Activated CD4-positive, CD25-positive, alpha-beta regulatory T cell treated with anti-CD3 and anti-CD28 coated beads, Interleukin-2, amount 50 U/mL, for 72 hours (primary cell): ENCODE data around the gene RNASE7.

Experiments
- DNase-seq: peaks from one replicate; pipeline ENCODE4 v3.0.0; 2021

RNASE7 gene

DNA sequence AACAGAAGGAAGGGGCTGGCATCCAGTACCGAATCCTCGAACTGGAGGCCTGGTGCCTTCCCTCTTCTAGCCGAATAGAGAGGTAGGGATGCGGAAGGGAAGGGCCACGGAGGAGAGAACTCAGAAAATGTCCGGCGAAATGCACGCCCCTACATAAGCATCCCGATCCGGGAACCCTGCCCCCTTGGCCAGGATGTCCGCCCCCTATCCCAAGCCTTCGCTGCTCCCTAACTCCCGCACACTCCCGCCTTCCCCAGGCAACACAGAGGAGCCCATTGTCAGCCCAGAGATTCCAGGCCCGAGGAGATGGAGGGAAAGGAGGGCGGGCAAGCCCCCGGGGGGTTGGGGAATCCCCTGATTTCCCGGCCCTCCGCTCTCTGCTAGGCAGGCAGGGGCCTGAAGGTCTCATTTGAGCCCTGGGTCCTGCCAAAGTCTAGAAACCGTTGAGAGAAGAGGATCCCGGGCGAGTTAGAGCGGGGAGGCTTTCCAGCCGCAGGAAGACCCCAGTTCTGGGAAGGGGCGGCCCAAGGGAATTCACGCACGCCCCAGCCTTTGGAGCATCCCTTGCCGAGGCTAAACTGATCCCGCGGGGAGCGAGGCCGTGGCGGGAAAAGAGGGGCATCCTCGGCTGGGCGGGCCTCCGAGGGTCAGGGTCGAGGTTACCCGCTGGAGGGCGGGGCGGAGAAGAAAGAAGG is 27.4 kb downstream of the RNASE7 start:
- DNase-seq = no peak

DNA sequence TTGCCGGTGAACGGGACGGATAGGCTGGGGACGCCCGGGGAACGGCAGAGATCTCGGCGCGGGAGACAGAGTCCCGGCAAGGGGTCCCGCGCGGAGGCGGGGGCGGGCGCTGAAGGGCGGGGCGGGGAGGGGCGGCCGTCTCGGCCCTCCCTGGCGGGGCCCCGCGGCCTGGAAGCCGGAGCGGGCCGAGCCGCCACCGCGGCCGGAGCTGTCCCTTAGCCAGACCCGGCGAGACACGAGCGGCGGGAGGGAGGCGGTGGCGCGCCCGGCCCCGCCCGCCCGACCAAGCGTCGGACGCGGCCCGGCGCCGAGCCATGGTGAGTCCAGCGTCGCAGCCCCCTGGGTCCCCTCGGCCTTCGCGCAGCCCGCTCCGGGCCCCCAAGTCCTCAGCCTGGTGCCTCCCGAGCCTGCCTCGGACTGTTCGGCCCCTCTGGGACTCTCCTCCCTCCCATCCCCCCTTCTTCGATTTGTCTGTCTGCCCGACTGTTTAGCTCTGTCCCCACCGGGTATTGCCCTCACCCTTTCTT is 28.0 kb downstream of the RNASE7 start, which contains the start of gene ARHGEF40:
Gene ARHGEF40, plus strand, starts transcription at position 222 of the 527 bp plus-strand sequence. Its CDS starts 93 bp downstream, at position 315.
- DNase-seq = no peak

DNA sequence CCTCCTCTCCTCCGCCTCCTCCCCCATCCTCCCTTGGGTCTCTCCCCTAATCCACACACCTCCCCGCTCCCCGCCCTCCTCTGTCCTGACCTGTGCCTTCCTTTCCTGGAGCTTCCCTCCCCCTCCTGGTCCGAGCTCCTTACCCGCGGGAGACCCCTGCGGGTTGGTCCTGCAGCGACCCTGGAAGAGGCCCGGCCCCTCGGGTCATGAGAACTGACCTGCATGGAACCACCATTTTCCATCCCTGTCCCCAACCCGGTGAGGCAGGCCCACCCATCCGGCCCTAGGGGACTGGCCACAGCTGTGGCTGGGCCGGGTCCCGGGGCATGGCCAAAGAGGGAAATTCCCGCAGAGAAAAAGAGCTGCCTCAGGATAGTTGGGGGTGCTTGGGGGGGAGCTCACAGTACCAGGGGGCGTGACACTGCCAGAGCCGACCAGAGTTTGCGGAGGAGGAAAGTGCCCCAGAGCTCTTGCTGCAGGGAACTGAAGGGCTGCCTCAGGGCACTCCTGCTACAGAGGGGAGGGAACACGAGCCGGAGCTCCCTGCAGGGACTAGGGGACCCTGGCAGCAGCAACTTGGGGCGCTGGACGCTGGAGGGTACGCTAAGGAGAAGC is 28.6 kb downstream of the RNASE7 start:
- no peak for DNase-seq

DNA sequence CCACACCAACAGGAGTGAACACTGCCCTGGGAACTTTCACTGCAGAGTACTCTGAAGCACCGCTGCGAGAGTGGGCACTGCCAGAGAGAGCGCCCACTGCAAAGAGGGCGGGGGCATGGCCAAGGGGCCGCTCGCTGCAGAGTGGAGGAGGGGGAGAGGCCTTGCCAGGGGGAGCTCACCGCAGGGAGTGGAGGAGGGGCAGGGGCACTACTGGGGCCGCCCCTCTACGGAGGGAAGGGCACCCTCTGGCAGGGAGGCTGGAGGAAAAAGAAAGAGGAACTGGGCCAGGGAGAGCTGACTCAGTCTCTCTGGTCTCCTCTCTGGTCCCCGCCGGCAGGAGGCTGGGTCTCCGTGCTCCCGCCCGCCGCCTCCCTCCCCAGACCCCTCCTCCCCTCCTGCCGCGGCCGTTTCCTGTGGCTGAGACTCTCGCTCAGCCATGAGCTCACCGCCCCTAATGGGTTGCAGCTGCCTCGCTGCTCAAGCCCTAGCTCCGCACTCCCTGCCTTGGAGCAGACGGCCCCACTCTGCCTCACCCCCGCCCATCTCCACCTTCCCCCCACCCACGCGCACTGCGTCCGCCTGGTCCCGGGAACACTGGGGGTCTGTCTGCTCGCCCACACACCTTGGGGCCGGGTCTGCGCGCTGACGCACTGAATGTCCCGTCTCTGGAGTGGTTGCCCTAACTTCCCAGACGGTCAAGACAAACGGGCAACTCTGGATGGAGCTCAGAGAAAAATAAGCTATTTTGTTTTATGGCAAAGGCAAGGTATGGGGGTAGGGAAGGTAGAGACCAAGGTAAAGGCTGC is 29.3 kb downstream of the RNASE7 start:
- no peak for DNase-seq

DNA sequence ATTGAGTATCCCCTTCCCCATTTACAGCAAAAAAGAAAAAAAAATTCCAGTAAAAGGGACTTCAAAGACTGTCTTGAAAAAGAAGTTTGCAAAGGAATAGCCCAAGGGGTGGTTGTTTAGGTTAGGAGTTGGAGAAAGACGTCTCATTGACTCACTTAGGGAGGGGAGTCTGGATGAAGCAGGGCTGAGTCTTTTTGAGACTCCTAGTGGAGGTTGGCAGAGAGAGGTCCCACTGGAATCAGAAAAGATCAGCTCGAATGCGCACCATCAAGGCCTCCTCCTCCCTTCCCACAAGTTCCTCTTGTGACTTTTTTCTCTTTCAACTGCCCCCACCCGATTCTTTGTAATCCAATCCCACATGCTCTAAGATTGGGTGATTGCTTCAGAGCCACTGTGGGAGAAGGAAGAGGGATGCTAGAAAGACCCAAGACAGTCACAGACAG is 29.9 kb downstream of the RNASE7 start:
- no peak for DNase-seq

DNA sequence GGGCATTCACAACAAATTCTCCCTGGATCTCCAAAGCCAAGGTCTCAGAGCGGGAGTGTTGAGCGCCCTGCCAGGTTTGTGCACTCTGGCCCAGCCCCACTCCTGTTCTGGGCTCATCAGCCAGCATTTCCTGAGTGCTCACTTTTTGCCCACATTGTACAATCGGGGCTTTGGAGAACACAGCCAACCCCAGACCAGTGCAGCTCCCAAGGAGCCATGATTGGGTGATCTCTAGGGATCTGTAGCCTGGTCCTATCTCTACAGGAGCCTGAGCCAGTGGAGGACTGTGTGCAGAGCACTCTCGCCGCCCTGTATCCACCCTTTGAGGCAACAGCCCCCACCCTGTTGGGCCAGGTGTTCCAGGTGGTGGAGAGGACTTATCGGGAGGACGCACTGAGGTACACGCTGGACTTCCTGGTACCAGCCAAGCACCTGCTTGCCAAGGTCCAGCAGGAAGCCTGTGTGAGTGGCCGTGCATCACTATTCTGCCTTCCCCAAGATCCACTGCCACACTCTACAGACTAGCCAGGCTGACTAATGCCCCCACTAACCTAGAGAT is 30.7 kb downstream of the RNASE7 start:
- no peak for DNase-seq

DNA sequence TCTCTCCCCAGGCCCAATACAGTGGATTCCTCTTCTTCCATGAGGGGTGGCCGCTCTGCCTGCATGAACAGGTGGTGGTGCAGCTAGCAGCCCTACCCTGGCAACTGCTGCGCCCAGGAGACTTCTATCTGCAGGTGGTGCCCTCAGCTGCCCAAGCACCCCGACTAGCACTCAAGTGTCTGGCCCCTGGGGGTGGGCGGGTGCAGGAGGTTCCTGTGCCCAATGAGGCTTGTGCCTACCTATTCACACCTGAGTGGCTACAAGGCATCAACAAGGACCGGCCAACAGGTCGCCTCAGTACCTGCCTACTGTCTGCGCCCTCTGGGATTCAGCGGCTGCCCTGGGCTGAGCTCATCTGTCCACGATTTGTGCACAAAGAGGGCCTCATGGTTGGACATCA is 31.8 kb downstream of the RNASE7 start:
- DNase-seq = no peak

DNA sequence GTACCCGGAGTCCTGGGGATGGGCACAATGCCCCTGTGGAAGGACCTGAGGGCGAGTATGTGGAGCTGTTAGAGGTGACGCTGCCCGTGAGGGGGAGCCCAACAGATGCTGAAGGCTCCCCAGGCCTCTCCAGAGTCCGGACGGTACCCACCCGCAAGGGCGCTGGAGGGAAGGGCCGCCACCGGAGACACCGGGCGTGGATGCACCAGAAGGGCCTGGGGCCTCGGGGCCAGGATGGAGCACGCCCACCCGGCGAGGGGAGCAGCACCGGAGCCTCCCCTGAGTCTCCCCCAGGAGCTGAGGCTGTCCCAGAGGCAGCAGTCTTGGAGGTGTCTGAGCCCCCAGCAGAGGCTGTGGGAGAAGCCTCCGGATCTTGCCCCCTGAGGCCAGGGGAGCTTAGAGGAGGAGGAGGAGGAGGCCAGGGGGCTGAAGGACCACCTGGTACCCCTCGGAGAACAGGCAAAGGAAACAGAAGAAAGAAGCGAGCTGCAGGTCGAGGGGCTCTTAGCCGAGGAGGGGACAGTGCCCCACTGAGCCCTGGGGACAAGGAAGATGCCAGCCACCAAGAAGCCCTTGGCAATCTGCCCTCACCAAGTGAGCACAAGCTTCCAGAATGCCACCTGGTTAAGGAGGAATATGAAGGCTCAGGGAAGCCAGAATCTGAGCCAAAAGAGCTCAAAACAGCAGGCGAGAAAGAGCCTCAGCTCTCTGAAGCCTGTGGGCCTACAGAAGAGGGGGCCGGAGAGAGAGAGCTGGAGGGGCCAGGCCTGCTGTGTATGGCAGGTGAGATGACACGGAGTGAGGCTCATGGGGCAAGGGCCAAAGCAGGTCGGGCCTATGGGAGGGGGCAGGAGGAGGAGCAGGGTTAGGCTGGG is 32.5 kb downstream of the RNASE7 start:
- no peak for DNase-seq

DNA sequence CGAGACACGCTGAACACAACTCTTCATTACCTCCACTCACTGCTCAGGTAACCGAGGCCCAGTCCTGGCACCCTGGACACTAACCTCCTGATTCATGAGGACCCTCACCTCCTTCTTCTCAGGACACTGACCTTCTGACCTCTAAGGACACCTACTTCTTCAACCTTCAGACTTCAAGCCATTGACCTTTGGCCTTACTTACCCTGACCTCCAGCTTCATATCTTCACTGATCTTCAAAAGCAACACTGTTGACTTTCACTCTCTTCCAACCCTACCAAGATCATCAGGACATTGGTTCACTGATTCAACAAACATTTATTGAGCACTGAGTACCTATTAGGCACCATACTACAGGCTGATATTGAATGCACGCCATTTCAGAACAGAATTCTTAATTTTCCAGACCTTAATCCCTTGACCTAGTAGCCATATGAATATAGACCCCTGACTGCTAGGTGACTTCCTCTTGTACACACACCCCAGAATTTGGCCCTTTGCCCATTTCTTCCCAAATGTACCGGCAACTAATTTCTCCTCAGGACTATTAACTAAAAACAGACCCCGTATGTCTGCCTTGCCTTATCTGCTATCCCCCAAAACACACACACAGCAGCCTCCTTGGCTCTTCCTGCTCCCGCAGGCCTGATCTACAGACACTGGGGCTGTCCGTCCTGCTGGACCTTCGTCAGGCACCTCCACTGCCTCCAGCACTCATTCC is 33.7 kb downstream of the RNASE7 start:
- no peak for DNase-seq

DNA sequence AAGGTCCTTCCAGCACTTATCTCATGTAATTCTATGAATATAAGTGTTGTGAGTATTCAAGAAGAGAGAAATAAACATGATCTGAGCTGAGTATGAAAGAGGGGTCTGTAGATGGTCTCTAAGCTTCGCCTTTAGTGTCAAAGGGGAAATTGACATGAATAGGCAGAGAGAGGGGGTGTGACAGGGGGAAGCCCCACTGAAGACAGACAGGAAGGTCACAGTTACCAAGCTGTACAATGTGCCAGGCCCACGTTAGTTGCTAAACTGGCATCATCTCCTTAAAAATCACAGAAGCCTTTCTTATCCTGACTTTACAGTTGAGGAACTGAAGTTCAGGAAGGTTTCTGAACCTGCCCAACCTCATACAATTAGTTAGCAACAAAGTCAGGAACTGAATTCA is 35.5 kb downstream of the RNASE7 start:
- DNase-seq = no peak

DNA sequence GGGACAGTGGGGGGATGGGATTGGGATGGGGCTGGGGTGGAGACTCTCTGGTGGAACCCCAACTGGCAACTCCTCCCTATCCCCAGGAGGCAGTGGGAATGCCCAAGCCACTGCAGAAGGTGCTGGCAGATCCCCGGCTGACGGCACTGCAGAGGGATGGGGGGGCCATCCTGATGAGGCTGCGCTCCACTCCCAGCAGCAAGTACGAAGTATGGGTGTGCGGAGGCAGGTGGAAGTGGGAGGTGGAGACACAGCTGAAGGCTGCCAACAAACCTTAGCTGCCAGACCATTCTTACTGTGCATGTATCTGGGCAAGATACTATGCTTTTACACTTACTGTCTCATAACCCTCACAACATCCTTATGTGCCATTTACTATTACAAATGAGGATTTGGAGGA is 36.1 kb downstream of the RNASE7 start:
- DNase-seq = no peak

DNA sequence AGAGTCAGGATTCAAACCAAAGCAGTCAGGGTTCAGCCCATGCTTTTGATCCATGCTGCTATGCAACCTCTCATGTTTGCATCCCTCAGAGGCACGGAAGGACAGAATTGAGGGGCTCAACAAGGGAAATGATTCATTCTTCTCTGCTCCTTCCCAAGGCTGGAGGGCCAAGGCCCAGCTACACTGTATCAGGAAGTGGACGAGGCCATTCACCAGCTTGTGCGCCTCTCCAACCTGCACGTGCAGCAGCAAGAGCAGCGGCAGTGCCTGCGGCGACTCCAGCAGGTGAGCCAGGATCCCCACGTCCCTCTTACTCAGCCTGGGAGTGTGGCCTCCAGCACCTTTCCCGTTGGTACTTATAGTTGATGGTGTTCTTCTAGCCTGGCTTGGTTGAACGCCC is 36.6 kb downstream of the RNASE7 start:
- DNase-seq = no peak

DNA sequence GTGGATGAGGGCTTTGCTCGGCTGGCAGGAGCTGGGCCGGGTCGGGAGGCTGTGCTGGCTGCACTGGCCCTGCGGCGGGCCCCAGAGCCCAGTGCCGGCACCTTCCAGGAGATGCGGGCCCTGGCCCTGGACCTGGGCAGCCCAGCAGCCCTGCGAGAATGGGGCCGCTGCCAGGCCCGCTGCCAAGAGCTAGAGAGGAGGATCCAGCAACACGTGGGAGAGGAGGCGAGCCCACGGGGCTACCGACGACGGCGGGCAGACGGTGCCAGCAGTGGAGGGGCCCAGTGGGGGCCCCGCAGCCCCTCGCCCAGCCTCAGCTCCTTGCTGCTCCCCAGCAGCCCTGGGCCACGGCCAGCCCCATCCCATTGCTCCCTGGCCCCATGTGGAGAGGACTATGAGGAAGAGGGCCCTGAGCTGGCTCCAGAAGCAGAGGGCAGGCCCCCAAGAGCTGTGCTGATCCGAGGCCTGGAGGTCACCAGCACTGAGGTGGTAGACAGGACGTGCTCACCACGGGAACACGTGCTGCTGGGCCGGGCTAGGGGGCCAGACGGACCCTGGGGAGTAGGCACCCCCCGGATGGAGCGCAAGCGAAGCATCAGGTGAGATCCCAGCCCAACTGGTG is 39.5 kb downstream of the RNASE7 start:
- no peak for DNase-seq

DNA sequence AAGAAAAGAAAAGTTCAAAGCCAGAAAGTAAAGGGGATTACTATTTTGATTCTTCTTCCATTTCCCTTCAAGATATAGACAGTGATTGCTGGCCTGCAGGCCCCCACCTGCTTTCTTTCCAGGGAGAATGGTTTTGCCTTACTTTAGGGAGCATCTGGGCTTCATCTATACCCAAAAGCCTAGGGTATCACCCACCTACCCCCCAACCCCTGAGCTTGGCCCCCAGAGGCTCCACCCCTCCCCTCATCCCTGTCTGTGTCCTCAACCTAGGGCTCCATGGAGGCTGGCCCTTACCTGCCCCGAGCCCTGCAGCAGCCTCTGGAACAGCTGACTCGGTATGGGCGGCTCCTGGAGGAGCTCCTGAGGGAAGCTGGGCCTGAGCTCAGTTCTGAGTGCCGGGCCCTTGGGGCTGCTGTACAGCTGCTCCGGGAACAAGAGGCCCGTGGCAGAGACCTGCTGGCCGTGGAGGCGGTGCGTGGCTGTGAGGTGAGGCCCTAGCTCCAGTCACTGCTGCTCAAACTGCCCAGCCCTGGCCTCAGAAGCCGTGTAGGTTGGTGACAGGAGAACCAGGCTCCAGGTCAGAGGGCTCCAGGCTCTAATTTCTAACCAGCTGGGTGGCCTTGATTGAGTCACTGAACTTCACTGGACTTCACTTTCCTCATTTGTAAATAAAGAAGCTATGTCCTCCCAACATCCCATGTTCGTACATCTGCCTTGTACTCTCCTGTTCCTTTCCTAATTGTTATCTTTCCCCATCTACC is 41.6 kb downstream of the RNASE7 start:
- no peak for DNase-seq

DNA sequence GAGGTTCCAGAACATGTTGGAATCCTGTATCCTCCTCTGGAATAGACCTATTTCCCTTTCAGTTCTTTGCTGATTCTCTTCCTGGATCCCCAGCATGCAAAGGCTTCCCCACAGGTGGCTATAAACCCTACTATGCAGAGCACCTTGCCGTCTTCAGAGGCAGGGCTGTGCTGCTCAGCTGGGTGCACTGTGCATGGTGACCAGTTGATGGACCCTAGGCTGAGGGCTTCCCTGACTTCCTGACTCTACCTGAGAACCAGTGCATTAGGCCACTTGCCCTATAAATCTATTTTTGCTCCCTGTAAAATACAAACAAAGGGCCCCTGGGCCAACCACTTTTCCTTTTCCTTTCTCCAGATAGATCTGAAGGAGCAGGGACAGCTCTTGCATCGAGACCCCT is 42.2 kb downstream of the RNASE7 start:
- no peak for DNase-seq

DNA sequence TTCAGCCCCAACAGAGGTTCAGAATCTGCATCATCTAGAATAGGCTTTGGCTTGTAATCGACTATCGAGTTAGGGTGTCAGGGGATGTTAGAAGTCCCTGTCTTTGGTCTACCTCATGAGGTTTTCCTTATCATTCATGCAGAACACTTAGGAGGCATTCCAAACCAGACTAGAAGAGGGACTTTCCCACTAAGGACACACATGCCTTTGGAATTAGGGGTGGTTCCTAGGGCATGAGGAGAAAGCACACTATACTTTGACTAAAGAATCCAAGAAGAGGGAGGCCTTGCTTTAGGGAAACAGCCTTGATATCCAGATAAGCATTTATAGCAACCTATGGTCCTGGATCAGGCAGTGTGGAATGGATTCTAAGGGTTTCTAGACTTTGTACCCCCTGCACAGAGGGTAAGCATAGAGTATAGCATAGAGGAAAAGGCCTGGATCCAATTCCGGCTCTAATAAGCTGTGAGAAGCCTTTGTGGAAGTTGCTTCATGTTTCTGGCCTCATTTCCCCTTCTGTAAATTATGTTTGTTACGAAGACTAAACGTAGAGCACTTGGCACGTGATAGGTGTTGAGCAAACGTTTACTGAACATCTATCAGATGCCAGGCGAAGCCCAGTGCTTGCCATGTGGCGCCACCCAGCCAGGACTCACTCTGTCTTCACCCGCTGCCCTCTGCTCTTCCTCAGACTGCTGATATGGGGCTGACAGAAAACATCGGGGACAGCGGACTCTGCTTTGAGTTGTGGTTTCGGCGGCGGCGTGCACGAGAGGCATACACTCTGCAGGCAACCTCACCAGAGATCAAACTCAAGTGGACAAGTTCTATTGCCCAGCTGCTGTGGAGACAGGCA is 43.1 kb downstream of the RNASE7 start:
- no peak for DNase-seq

DNA sequence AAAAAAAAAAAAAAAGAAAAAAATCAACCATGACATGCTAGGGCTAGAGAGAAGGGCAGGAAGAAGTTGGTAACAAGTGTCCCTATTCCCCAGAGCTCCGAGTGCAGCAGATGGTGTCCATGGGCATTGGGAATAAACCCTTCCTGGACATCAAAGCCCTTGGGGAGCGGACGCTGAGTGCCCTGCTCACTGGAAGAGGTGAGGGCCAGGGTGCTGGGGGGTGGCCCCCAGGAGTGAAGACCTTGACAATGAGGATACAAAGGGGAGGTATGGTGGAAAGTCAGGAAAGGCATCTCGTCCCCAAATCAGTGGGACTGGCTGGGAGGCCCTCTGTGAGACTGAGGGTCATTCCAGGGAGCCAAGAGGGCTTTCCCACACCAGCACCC is 44.7 kb downstream of the RNASE7 start:
- DNase-seq = no peak

DNA sequence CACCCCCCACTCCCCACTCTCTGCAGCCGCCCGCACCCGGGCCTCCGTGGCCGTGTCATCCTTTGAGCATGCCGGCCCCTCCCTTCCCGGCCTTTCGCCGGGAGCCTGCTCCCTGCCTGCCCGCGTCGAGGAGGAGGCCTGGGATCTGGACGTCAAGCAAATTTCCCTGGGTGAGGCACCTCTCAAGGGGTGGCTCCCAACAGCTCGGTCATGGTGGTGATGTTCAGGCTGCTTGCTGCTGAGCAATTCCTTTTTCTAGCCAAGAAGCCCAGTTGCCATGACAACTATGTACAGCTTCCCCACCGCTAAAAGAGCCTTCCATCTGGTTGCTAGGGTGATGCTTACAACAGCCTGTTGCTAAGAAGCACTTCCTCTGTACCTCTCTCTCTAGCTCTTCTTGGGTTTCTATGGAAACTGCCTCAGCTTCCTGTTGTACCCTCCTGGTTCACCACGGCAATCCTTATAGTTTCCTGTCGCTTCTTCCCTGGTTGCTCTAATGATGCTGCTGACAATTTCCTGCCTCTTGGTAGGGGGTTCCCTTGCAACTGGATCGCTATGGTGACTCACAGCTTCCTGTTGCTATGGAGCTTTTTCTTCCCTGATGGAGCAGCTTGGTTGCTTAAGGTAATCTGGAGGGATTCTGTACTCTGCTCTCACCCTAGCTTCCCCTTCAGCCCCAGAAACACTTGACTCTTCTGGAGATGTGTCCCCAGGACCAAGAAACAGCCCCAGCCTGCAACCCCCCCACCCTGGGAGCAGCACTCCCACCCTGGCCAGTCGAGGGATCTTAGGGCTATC is 45.3 kb downstream of the RNASE7 start:
- peak; percentile 34 for DNase-seq

DNA sequence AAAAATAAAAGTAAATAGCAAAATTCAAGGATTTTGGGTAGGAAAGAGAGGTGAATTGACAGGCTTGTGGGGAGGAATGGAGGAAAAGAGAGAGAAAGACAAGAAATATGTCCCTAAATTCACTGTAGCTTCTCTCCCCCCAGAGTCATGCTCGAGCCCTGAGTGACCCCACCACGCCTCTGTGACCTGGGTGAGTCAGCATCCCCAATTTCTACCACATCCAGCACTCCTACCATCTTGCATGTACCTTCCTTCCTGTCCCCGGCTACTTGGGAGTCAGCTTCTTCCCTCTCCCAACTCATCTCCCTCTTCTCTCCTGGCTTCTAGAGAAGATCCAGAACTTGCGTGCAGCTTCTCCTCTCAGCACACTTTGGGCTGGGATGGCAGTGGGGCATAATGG is 46.5 kb downstream of the RNASE7 start:
- DNase-seq = no peak
